HG03097 (cell line): ENCODE measurements around the gene LGI2.
"Not testable (repeated sequence)": the region's sequence is repeated elsewhere in the genome, so short reads cannot be mapped to it uniquely, and the experiment has no call there.

Experiments
- ATAC-seq: cut with Tn5 transposase; IDR thresholded peaks from one replicate; pipeline ENCODE4 v1.9.1; 2021; ENCODE audit not compliant: unreplicated experiment, low FRiP score

Gene LGI2

GRCh38 chr4:25030277-25031076, at the start of gene LGI2:
Gene LGI2, minus strand, starts transcription at chr4:25030946. Its CDS starts 253 bp downstream, at chr4:25030693.
- ATAC-seq: no peak

GRCh38 chr4:25078523-25078922, 47.8 kb upstream of the LGI2 start:
- ATAC-seq: no peak

- ATAC-seq: no peak
Measured at GRCh38 chr4:25076625-25077398, 46.1 kb upstream of the LGI2 start.

- ATAC-seq: no peak
Measured at GRCh38 chr4:25075851-25076250, 45.1 kb upstream of the LGI2 start.

- ATAC-seq: no peak
Measured at GRCh38 chr4:25075129-25075528, 44.4 kb upstream of the LGI2 start.

GRCh38 chr4:25070545-25070944, 39.8 kb upstream of the LGI2 start:
- ATAC-seq: no peak

- no peak for ATAC-seq
Measured at GRCh38 chr4:25069014-25069413, 38.3 kb upstream of the LGI2 start.

GRCh38 chr4:25068386-25068785, 37.6 kb upstream of the LGI2 start:
- no peak for ATAC-seq

GRCh38 chr4:25065932-25066590, 35.3 kb upstream of the LGI2 start:
- ATAC-seq: no peak

GRCh38 chr4:25065431-25065858, 34.7 kb upstream of the LGI2 start:
- ATAC-seq: no peak

GRCh38 chr4:25064447-25064846, 33.7 kb upstream of the LGI2 start:
- ATAC-seq: not testable (repeated sequence)

GRCh38 chr4:25063116-25063515, 32.4 kb upstream of the LGI2 start:
- ATAC-seq: no peak

- no peak for ATAC-seq
Measured at GRCh38 chr4:25062098-25062497, 31.4 kb upstream of the LGI2 start.

- no peak for ATAC-seq
Measured at GRCh38 chr4:25061602-25062001, 30.9 kb upstream of the LGI2 start.

GRCh38 chr4:25060963-25061340, 30.2 kb upstream of the LGI2 start:
- no peak for ATAC-seq

- ATAC-seq: no peak
Measured at GRCh38 chr4:25060241-25060962, 29.7 kb upstream of the LGI2 start.

- ATAC-seq: no peak
Measured at GRCh38 chr4:25059791-25060190, 29.0 kb upstream of the LGI2 start.

GRCh38 chr4:25058796-25059195, 28.1 kb upstream of the LGI2 start:
- ATAC-seq: no peak

- no peak for ATAC-seq
Measured at GRCh38 chr4:25057299-25057698, 26.6 kb upstream of the LGI2 start.

- not testable (repeated sequence) for ATAC-seq
Measured at GRCh38 chr4:25052037-25052436, 21.3 kb upstream of the LGI2 start.

GRCh38 chr4:25051534-25051933, 20.8 kb upstream of the LGI2 start:
- no peak for ATAC-seq
